SK-N-SH (cell line): ENCODE results near the gene FBXO27. TPM values are rescaled to one million over a fixed set of nuclear protein-coding genes. Genes with fewer than 3 reads are reported as not detected.

Experiments used
- CTCF ChIA-PET: fragments of 300-600, 350-600 bp; formaldehyde crosslinking; extraction: SDS; loops from one replicate; lab custom pipeline; 2021; lab: Yijun Ruan, JAX
- POLR2A ChIA-PET: fragments of 350-600 bp; sonication (Branson Sonifier 250); formaldehyde crosslinking; extraction: SDS; loops from one replicate; lab custom pipeline; 2020; ENCODE audit warnings: antibody characterized with exemption, inconsistent platforms; lab: Yijun Ruan, JAX
- DNase-seq: peaks from one replicate; pipeline ENCODE4 v3.0.0; 2012
- H2AFZ ChIP-seq: fragments of 200-600 bp; sonication (generic); 2 replicates; pipeline ENCODE4 v1.8.1; 2016; ENCODE audit warnings: antibody characterized with exemption, mild to moderate bottlenecking, low read depth
- H3F3A ChIP-seq: fragments of 200-600 bp; sonication (generic); replicated peaks from 2 replicates; pipeline ENCODE3; 2016; ENCODE audit warnings: antibody characterized with exemption, mild to moderate bottlenecking; ENCODE audit not compliant: insufficient read depth
- H3K27ac ChIP-seq, 2 experiments: fragments of 200-500 bp in 1 of 2; fragments of 200-600 bp in 1 of 2; sonication (Bioruptor generic) in 1 of 2; sonication (generic), shearing (Covaris generic) in 1 of 2; 2 replicates each; pipeline versions ENCODE4 v1.5.1 to v1.6.1; 2014 to 2016; ENCODE audit warnings: low read depth in 2 of 2, inconsistent platforms in 1 of 2, low read length in 1 of 2, mild to moderate bottlenecking in 1 of 2, mixed read lengths in 1 of 2
- H3K27me3 ChIP-seq: fragments of 200-600 bp; sonication (generic), shearing (Covaris generic); 2 replicates; pipeline ENCODE4 v1.6.1; 2016; ENCODE audit warnings: mixed run types; ENCODE audit not compliant: insufficient read depth
- H3K36me3 ChIP-seq, 2 experiments: fragments of 200-500 bp in 1 of 2; fragments of 200-600 bp in 1 of 2; sonication (Bioruptor generic) in 1 of 2; sonication (generic) in 1 of 2; replicated peaks in 1 of 2; 2 replicates each; pipeline versions ENCODE3 to v1.5.1; 2014 to 2016; ENCODE audit warnings: low read length in 1 of 2, mild to moderate bottlenecking in 1 of 2; ENCODE audit not compliant: insufficient read depth in 2 of 2, control insufficient read depth in 1 of 2
- H3K4me1 ChIP-seq, 2 experiments: fragments of 200-500 bp in 1 of 2; fragments of 200-600 bp in 1 of 2; sonication (Bioruptor generic) in 1 of 2; sonication (generic), shearing (Covaris generic) in 1 of 2; 2 replicates each; pipeline versions ENCODE4 v1.5.1 to v1.6.1; 2014 to 2016; ENCODE audit warnings: low read depth in 1 of 2, low read length in 1 of 2, mixed run types in 1 of 2; ENCODE audit not compliant: insufficient read depth in 2 of 2, control insufficient read depth in 1 of 2
- H3K4me2 ChIP-seq: fragments of 200-600 bp; sonication (generic), shearing (Covaris generic); 2 replicates; pipeline ENCODE4 v1.6.1; 2017; ENCODE audit warnings: mixed run types
- H3K4me3 ChIP-seq, 2 experiments: fragments of 200-500 bp in 1 of 2; fragments of 200-600 bp in 1 of 2; sonication (Bioruptor generic) in 1 of 2; sonication (generic), shearing (Covaris generic) in 1 of 2; 2 replicates each; pipeline versions ENCODE4 v1.5.1 to v1.8.1; 2014 to 2016; ENCODE audit warnings: low read depth in 2 of 2, inconsistent platforms in 1 of 2, low read length in 1 of 2, mild to moderate bottlenecking in 1 of 2, mixed read lengths in 1 of 2, moderate library complexity in 1 of 2
- H3K79me2 ChIP-seq: fragments of 200-600 bp; sonication (generic); 2 replicates; pipeline ENCODE4 v1.8.1; 2017; ENCODE audit warnings: mild to moderate bottlenecking; ENCODE audit not compliant: insufficient read depth
- H3K9ac ChIP-seq: fragments of 200-600 bp; sonication (generic); 2 replicates; pipeline ENCODE4 v1.6.1; 2017; ENCODE audit warnings: mixed run types
- H3K9me2 ChIP-seq: fragments of 200-600 bp; sonication (generic); 2 replicates; pipeline ENCODE4 v1.6.1; 2017; ENCODE audit warnings: mixed run types
- H3K9me3 ChIP-seq: fragments of 200-600 bp; sonication (generic); 2 replicates; pipeline ENCODE4 v1.6.1; 2017; ENCODE audit warnings: mixed run types, mild to moderate bottlenecking, moderate library complexity
- H4K20me1 ChIP-seq: fragments of 200-600 bp; sonication (generic); 2 replicates; pipeline ENCODE4 v1.6.1; 2017; ENCODE audit warnings: mild to moderate bottlenecking, mixed run types; ENCODE audit not compliant: insufficient read depth
- EZH2phosphoT487 ChIP-seq: fragments of 200-600 bp; sonication (generic); IDR thresholded peaks from 2 replicates; pipeline ENCODE4 v1.6.1; 2017; ENCODE audit warnings: low read depth, mixed run types, mild to moderate bottlenecking, antibody characterized with exemption, moderate library complexity, borderline replicate concordance
- FOSL2 ChIP-seq: IDR thresholded peaks from 2 replicates; pipeline ENCODE4 v1.4.0; 2012; ENCODE audit warnings: low read depth, mild to moderate bottlenecking, moderate library complexity, borderline replicate concordance
- FOXM1 ChIP-seq: IDR thresholded peaks from 2 replicates; pipeline ENCODE4 v1.4.0; 2012; ENCODE audit warnings: low read depth, mild to moderate bottlenecking
- GABPA ChIP-seq: IDR thresholded peaks from 2 replicates; pipeline ENCODE4 v1.4.0; 2012; ENCODE audit warnings: low read depth, mild to moderate bottlenecking
- GATA2 ChIP-seq: sonication (generic); formaldehyde crosslinking; IDR thresholded peaks from 2 replicates; pipeline ENCODE4 v1.5.0; 2020; ENCODE audit warnings: mild to moderate bottlenecking, missing genetic modification reagents
- JUND ChIP-seq: IDR thresholded peaks from 2 replicates; pipeline ENCODE4 v1.4.0; 2012
- MAX ChIP-seq: IDR thresholded peaks from 2 replicates; pipeline ENCODE4 v1.4.0; 2012; ENCODE audit warnings: low read depth
- MEF2A ChIP-seq: IDR thresholded peaks from 2 replicates; pipeline ENCODE4 v1.4.0; 2012; ENCODE audit warnings: low read depth, borderline replicate concordance
- PBX3 ChIP-seq: IDR thresholded peaks from 2 replicates; pipeline ENCODE4; 2012
- SMC3 ChIP-seq: IDR thresholded peaks from 2 replicates; pipeline ENCODE4 v1.6.1; 2012; ENCODE audit warnings: low read depth, low read length, improper control_type of control experiment
- TAF1 ChIP-seq: IDR thresholded peaks from 2 replicates; pipeline ENCODE4 v1.6.1; 2012; ENCODE audit warnings: low read depth, mild to moderate bottlenecking, low read length, moderate library complexity, borderline replicate concordance
- TEAD4 ChIP-seq: IDR thresholded peaks from 2 replicates; pipeline ENCODE4 v1.4.0; 2012; ENCODE audit warnings: mild to moderate bottlenecking, borderline replicate concordance; ENCODE audit not compliant: insufficient read depth
- USF2 ChIP-seq: fragments of 150-350 bp; IDR thresholded peaks from 2 replicates; pipeline ENCODE4 v1.6.1; 2017; ENCODE audit warnings: antibody characterized with exemption, low read length, low read depth, borderline replicate concordance
- ZBTB33 ChIP-seq: IDR thresholded peaks from 2 replicates; pipeline ENCODE4 v1.4.0; 2012; ENCODE audit warnings: low read depth, borderline replicate concordance
- WGBS: methylation state at CpG from one replicate; pipeline ENCODE4 v1.1.6; 2017; ENCODE audit warnings: low lambda C conversion rate; 5-methylcytosine and 5-hydroxymethylcytosine counted together
- polyA plus RNA-seq, 3 experiments: library from polyadenylated mRNA; depleted of rRNA; stranded (reverse); fragments of >200 nt; gene quantifications; 2 replicates each; pipeline ENCODE4 v1.2.3, GENCODE V29; 2012
- TF ChIP-seq, protein P1 (sequence below): IDR thresholded peaks from 2 replicates; pipeline ENCODE4 v1.4.0; 2012; ENCODE audit warnings: low read depth, borderline replicate concordance

Gene FBXO27
- polyA plus RNA-seq, 1 of the 3 experiments (the other 2 are of a cell fraction): 5.8 TPM

- Histone ChIP-seq H4K20me1 (no peaks in the 10 kb centered on the region), H3K9ac (no peak overlapping the region), H3K4me2 (no peak overlapping the region), H3K27me3 (no peaks in the 10 kb centered on the region), H3K27ac (no peak overlapping the region), H3K4me1 (no peaks in the 10 kb centered on the region), H2AFZ (no peak overlapping the region), H3F3A (no peaks in the 10 kb centered on the region), H3K79me2 (no peaks in the 10 kb centered on the region), H3K36me3 (no peaks in the 10 kb centered on the region), H3K4me3 (no peak overlapping the region), H3K9me3 (no peaks in the 10 kb centered on the region), H3K9me2 (no peaks in the 10 kb centered on the region)
- POLR2A ChIA-PET: interaction anchor here (0.6 kb wide), 1 partner anchor 14 kb away, joined by 3 read pairs; no protein-coding TSS in a partner anchor
- CTCF ChIA-PET: no interaction called here
- no peak for DNase-seq
- no peak for TF ChIP-seq GATA2 (CRISPR knock-in tag)
- TF ChIP-seq USF2: no peak
- TF ChIP-seq MAX: no peak
- no peak for TF ChIP-seq FOXM1
- no peak for TF ChIP-seq TEAD4
- no peak for TF ChIP-seq JUND
- TF ChIP-seq FOSL2: no peak
- TF ChIP-seq EZH2phosphoT487: no peak
- TF ChIP-seq PBX3: no peak
- TF ChIP-seq, protein P1, sequence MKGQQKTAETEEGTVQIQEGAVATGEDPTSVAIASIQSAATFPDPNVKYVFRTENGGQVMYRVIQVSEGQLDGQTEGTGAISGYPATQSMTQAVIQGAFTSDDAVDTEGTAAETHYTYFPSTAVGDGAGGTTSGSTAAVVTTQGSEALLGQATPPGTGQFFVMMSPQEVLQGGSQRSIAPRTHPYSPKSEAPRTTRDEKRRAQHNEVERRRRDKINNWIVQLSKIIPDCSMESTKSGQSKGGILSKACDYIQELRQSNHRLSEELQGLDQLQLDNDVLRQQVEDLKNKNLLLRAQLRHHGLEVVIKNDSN: no peak
- TF ChIP-seq ZBTB33: no peak
- no peak for TF ChIP-seq SMC3
- TF ChIP-seq TAF1: no peak
- TF ChIP-seq MEF2A: no peak
- no peak for TF ChIP-seq GABPA
- WGBS: 85% methylated on average over 6 of the region's 6 CpGs
Measured at GRCh38 chr19:39017026-39017425, 15.3 kb downstream of the FBXO27 start.
